Activated T-helper 1 cell treated with anti-CD3 and anti-CD28 coated beads, Interleukin-12 subunit alpha, Interleukin-12 subunit beta, Interleukin-2, Interleukin-4 antibody, amounts not matched to agents 30 ng/mL and 10 ng/mL and 1 ng/mL, durations not matched to agents 14 hours and 24 hours and 36 hours (primary cell): ENCODE results near the gene FYB1. TPM values are rescaled to one million over a fixed set of nuclear protein-coding genes. Genes with fewer than 3 reads are reported as not detected.

ENCODE experiments used
- DNase-seq: peaks from one replicate; pipeline ENCODE4 v3.0.0; 2021; ENCODE audit warnings: low spot score
- H3K27ac Mint-ChIP-seq: one replicate; pipeline ENCODE4 v1.8.0; 2021; ENCODE audit warnings: mild to moderate bottlenecking, mixed read lengths
- H3K27me3 Mint-ChIP-seq: one replicate; pipeline ENCODE4 v1.8.0; 2022; ENCODE audit warnings: mild to moderate bottlenecking, moderate library complexity, mixed read lengths; ENCODE audit not compliant: insufficient read depth
- H3K36me3 Mint-ChIP-seq: one replicate; pipeline ENCODE4 v1.8.0; 2021; ENCODE audit warnings: low read depth, mixed read lengths
- H3K4me1 Mint-ChIP-seq: one replicate; pipeline ENCODE4 v1.8.0; 2021; ENCODE audit warnings: low read depth, mixed read lengths
- H3K4me3 Mint-ChIP-seq: one replicate; pipeline ENCODE4 v1.8.0; 2021; ENCODE audit warnings: mild to moderate bottlenecking, moderate library complexity, mixed read lengths
- H3K9me3 Mint-ChIP-seq: one replicate; pipeline ENCODE4 v1.8.0; 2021; ENCODE audit warnings: mixed read lengths
- intact Hi-C: fragments of 100-400 bp; cut with micrococcal nuclease; formaldehyde crosslinking; loops from one replicate; pipeline ENCODE4 v1.15.1; 2024
- total RNA-seq: library from RNA; stranded (reverse); gene quantifications from 2 replicates; pipeline ENCODE4 v1.2.3, GENCODE V29; 2022

Gene FYB1
- total RNA-seq, 1 donor from 2014 or later: 100 TPM

DNA sequence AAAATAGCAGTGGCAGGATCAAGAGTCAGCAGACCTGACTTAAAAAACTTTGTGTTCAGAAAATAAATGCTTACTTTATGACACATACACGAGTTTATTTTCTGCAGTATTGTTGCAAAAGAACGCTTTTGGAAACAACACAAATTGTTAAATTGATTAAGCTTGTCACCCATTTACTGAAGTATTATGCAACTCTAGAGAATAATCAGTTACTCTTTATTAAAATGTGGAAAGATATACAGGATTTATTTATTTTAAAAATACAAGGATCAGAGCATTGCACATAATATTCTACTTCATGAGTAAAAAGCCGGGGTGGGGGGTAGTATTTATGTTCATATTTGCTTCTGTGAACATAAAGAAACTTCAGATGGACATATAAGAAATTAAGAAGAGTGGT lies 20.0 kb downstream of the FYB1 start:
- peaks cover 22% of the 10 kb centered on the region for H3K36me3 Mint-ChIP-seq
- H3K4me1 Mint-ChIP-seq: peaks cover 62% of the 10 kb centered on the region
- no peak for DNase-seq
- intact Hi-C loops: loop anchor here (5.0 kb wide), 2 partner anchors 127 to 1478 kb away; partner anchors contain the start of genes PTGER4 and RICTOR
- peak overlapping the region; percentile 88 for H3K27ac Mint-ChIP-seq
- peak overlapping the region; percentile 89 for H3K4me3 Mint-ChIP-seq
- no peaks in the 10 kb centered on the region for H3K9me3 Mint-ChIP-seq
- H3K27me3 Mint-ChIP-seq: no peaks in the 10 kb centered on the region

DNA sequence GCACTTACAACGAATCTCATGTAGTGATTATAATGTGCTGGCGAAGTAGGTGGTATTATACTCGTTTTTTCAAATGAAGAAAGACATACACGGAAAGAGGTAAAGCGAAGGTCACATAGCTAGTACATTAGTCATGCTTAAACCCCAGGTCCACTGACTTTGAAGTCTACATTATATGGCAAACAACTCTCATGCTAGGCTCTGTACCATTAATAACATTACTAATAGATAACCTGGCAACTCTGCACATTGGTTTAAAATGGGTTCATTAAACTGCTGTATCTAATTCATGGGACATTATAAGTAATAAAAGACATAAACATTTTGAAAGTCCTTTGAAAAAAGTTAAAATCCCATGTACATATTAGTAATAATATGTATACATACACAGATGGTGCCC lies 21.2 kb downstream of the FYB1 start:
- Mint-ChIP-seq H3K27me3 (no peaks in the 10 kb centered on the region), H3K27ac (peak overlapping the region; percentile 69), H3K9me3 (no peaks in the 10 kb centered on the region), H3K4me3 (peak overlapping the region; percentile 82), H3K36me3 (peaks cover 24% of the 10 kb centered on the region), H3K4me1 (peaks cover 62% of the 10 kb centered on the region)
- intact Hi-C loops: loop anchor here (5.0 kb wide), 2 partner anchors 126 to 1479 kb away; partner anchors contain the start of genes PTGER4 and RICTOR
- no peak for DNase-seq

DNA sequence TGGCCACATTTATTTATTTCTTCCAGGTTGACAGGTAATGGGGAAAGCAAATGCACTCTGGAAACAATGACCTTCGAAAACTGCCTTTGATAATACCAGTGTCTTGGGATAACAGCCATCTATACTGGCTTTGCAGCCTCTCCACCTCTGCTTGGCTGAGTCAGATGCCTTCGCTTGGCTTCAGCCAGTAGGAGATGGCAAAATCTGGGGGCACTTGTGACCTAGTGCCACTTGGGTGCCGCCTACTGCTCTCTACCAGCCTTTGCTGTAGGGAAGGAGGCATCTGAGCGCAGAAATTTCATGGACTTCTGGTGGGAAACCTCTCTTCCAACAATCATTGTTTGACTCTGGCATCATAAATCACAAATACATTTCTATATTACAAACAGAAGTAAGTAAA lies 21.8 kb downstream of the FYB1 start:
- Mint-ChIP-seq H3K27me3 (no peaks in the 10 kb centered on the region), H3K4me3 (peak overlapping the region; percentile 73), H3K27ac (peak overlapping the region; percentile 45), H3K9me3 (no peaks in the 10 kb centered on the region), H3K36me3 (peaks cover 24% of the 10 kb centered on the region), H3K4me1 (peaks cover 64% of the 10 kb centered on the region)
- DNase-seq: no peak
- intact Hi-C loops: loop anchor here (2.0 to 5.0 kb wide), 3 partner anchors 13 to 1480 kb away; partner anchors contain the start of genes PTGER4 and RICTOR

DNA sequence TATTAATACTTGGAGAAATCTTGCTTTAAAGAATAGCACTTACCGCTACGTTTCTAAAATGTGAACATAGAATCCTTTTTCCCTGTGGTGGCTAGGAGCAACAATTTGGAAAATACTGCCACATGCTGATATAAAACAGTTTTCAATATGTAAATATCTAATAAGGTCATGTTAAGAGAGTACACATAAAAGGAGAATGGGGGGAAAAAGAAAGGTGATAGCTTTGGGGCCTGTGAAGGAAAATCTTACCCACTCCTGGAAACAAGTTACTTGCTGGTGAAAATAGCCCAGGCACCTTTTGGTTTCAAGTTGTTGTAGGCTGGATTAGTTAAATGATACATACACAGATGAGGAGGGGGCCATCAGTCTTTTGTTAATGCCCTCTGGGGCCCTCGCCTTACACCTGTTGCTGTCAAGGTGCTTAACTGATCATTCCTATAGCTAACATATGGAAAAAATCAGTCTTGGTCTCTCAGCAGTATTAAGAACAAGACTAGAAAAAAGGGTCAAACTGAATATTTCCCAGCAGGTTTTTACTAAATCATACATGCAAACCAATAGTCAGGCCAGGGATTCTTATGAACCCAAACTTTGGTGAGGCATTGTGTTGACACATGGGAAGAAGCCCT lies 24.1 kb downstream of the FYB1 start:
- intact Hi-C loops: loop anchor here (1.0 to 5.0 kb wide), 3 partner anchors 8 to 1482 kb away; partner anchors contain the start of genes PTGER4 and RICTOR
- Mint-ChIP-seq H3K4me3 (peak overlapping the region; percentile 83), H3K9me3 (no peaks in the 10 kb centered on the region), H3K27me3 (no peaks in the 10 kb centered on the region), H3K27ac (peak overlapping the region; percentile 90), H3K36me3 (peaks cover 20% of the 10 kb centered on the region), H3K4me1 (peaks cover 80% of the 10 kb centered on the region)
- DNase-seq: no peak

DNA sequence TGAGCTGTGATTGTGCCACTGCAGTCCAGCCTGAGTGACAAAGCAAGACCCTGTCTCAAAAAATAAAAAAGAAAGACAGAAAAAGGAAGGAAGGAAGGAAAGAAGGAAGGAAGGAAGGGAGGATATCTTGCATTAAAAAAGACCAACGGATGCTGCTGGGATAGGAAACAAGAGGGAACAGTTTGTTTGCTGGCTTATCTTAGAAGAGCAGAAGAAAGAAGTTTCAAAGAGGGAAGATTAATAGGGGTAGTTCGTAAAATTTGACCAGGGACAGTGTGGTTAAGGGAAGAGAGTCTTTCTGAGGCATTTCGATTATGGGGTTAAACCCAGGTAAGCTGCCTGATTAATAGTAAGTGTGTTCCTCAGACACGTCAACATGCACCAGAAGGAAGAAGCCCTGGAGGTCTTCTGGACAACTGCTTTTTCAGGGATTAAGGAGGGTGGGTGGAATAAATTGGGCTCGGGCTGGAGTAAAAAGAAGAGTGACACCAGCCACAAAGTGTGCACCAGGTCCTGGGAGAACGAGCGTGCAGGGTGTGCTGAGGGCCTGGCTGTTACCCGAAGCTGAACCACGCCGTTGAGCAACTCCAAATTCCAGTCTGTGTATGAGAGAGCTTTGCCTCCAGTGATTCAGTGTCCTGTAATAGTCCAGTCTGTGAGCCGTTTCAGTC lies 24.8 kb downstream of the FYB1 start:
- peaks cover 17% of the 10 kb centered on the region for H3K36me3 Mint-ChIP-seq
- H3K4me1 Mint-ChIP-seq: peaks cover 87% of the 10 kb centered on the region
- H3K9me3 Mint-ChIP-seq: no peaks in the 10 kb centered on the region
- no peak for DNase-seq
- no peaks in the 10 kb centered on the region for H3K27me3 Mint-ChIP-seq
- peak overlapping the region; percentile 83 for H3K4me3 Mint-ChIP-seq
- intact Hi-C loops: loop anchor here (1.0 to 5.0 kb wide), 3 partner anchors 9 to 1483 kb away; partner anchors contain the start of genes PTGER4 and RICTOR
- peak overlapping the region; percentile 90 for H3K27ac Mint-ChIP-seq

DNA sequence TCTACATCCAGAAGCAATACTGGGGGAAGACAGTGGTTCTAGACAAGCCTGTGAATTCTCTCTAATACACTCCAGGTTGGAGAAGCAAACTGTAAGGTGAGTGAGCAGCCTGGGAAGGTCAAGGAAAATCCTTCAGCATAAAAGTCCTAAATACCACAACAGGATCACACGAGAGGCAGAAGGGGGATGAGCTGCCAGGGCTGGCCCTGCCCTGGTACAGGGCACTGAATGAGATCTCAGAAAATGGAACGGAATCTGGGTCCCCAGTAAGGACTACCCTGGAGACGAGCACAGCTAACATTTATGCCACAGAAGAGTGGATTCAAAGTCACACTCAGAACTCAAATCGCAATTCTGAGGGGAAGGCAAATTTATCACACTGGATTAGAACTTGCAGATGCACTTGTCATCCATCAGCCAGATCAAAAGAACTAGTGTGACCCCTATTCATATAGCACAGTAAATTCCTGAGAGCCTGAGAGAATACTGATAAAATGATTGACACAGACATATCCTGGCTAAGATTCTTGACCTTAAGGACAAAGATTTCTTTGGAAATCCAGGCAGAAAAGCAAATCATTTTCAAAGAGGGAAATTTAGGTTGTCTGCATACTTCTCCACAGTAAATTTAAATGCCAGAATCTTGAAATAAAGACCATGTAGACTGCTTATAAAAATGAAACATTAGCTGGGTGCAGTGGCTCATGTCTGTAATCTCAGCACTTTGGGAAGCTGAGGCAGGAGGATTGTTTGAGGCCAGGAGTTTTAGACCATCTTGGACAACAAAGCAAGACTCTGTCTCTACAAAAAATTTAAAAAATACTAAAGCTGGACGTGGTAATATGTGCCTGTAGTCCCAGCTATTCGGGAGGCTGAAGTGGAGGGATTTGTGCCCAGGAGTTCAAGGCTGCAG lies 25.6 kb downstream of the FYB1 start:
- DNase-seq: no peak
- H3K4me3 Mint-ChIP-seq: peak overlapping the region; percentile 83
- H3K4me1 Mint-ChIP-seq: peaks cover 95% of the 10 kb centered on the region
- intact Hi-C loops: no loop called here
- H3K36me3 Mint-ChIP-seq: peaks cover 19% of the 10 kb centered on the region
- H3K27me3 Mint-ChIP-seq: no peaks in the 10 kb centered on the region
- H3K27ac Mint-ChIP-seq: peak overlapping the region; percentile 90
- H3K9me3 Mint-ChIP-seq: no peaks in the 10 kb centered on the region

DNA sequence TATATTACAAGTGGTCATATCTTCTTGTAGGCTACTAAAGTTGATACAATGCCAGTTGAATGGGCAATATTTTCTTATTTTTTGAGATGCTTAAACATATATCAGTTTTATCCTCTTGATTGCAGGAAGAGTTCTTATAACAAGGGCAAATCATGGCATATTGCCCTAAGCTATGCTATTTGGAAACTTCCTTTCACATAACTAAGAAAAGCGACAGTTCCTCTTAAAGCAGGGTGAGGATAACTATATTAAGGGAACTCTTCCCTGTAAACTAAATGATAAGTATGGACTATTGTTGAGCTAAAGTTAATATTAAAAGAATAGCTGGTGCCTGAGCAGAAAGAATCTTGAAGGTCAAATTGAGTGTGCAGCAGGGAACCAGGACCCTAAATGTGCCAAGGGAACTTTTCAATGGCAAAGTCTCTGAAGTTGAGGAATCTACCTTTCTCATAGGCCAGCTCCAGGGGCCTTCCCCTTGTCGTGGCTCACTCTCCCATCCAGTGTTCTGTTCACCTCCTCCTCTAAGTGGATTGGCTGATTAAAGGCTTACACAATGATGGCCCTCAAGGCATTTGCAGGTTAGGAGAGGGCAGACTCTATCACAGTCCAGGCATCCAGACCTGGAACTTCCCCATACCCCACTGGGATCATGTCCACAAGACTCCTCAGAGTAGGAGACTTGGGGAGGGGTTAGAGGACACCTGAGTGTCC lies 26.8 kb downstream of the FYB1 start:
- peaks cover 97% of the 10 kb centered on the region for H3K4me1 Mint-ChIP-seq
- H3K4me3 Mint-ChIP-seq: peak overlapping the region; percentile 83
- no peaks in the 10 kb centered on the region for H3K27me3 Mint-ChIP-seq
- H3K36me3 Mint-ChIP-seq: peaks cover 19% of the 10 kb centered on the region
- H3K27ac Mint-ChIP-seq: peak overlapping the region; percentile 90
- intact Hi-C loops: no loop called here
- no peak for DNase-seq
- H3K9me3 Mint-ChIP-seq: no peaks in the 10 kb centered on the region

DNA sequence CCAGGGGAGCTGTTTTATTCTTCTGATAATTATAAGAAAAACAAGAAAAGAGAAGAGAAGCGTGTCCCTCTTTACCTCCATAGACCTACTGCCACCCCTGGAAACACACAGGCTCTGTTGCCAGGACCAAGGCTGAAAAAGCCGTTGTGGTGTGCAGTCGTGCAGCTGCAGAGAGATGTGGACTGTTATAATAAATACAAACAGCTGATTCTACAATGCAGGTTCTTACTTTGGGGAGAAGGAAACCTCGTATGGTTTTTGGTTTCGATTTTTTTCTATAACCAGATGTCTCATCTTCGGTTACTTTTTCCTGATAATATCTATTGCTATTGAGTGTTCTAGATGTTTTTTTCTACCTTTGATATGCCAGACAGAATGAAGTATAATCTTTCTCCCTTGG lies 28.1 kb downstream of the FYB1 start:
- peaks cover 13% of the 10 kb centered on the region for H3K36me3 Mint-ChIP-seq
- H3K9me3 Mint-ChIP-seq: no peaks in the 10 kb centered on the region
- H3K4me3 Mint-ChIP-seq: peak overlapping the region; percentile 70
- DNase-seq: no peak
- no peaks in the 10 kb centered on the region for H3K27me3 Mint-ChIP-seq
- intact Hi-C loops: loop anchor here (1.0 kb wide), 1 partner anchor 9 kb away; no protein-coding TSS in a partner anchor
- peaks cover 97% of the 10 kb centered on the region for H3K4me1 Mint-ChIP-seq
- peak overlapping the region; percentile 97 for H3K27ac Mint-ChIP-seq

DNA sequence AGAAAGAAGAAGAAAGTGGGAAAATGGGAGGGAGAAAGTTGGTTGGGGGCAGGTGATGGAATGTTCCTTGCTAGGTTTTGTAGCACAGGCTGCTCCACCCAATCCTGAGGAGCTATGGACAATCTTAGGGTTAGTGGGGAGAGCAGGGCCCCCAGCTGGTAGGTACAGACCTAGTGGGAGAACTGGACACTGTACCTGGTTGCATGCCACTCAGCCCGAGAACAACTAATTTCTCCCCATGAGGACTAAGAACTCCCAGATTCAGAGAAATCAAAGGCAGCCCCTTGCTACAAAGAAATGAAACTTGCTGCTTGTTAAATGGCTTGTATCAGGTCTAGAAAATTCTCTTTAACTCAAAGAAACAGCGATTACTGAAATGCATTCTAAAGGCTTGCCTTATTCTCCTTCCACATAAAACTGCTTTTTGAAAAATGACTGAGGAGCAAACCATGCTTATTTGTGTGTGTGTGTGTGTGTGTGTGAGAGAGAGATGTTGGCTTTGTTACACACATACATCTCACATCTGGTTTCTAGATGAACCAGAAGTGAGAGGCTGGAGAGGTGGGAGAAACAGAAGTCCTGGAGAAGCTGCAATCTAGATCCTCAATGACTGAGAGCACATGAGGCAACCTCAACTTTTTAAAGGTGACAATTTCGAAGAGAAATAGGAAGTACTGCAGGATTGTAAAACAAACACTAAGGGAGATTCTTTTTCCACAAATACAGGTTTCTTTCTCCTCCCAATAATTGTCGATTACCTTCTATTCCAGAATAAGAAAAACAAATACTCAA lies 28.9 kb downstream of the FYB1 start:
- no peaks in the 10 kb centered on the region for H3K9me3 Mint-ChIP-seq
- H3K36me3 Mint-ChIP-seq: peaks cover 14% of the 10 kb centered on the region
- intact Hi-C loops: loop anchor here (1.0 kb wide), 1 partner anchor 10 kb away; no protein-coding TSS in a partner anchor

DNA sequence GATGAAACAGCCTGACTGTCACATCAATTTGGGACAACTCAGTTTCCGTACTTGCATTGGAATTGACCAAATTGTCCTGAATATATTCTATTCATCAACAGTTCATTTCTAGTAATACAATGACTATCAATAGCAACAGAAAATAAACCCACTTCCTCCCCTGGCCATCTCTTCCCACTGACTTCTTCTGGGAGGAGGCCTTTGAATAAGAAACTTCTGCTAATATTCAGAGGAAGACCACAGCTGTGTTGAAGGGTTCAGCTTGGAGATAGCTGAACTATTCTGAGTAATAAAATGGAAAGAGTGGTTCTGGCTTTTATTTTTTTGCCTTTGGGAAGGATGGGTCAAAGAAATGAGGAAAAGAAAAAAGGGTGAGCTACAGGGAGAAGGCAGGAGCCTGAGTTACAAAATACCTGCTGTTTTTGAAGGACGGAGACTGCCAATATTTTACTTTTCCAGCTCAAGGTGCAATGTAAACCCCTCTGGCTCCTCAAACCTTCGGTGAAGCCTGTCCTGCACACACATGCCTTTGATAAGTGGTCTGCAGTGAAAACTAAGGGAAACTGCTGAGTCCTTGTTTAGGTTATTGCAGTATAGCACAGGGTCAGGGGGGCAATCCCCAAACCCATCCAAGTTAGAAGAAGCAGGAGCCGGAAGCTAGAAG lies 29.9 kb downstream of the FYB1 start:
- H3K27me3 Mint-ChIP-seq: no peaks in the 10 kb centered on the region
- intact Hi-C loops: no loop called here
- H3K27ac Mint-ChIP-seq: peak overlapping the region; percentile 97
- peak overlapping the region; percentile 70 for H3K4me3 Mint-ChIP-seq
- peaks cover 100% of the 10 kb centered on the region for H3K4me1 Mint-ChIP-seq
- H3K36me3 Mint-ChIP-seq: peaks cover 7% of the 10 kb centered on the region
- no peak for DNase-seq
- no peaks in the 10 kb centered on the region for H3K9me3 Mint-ChIP-seq

More for the DNA sequence above, 28.9 kb downstream of the FYB1 start:
- no peak for DNase-seq
- H3K27ac Mint-ChIP-seq: peak overlapping the region; percentile 97
- peak overlapping the region; percentile 70 for H3K4me3 Mint-ChIP-seq
- H3K27me3 Mint-ChIP-seq: no peaks in the 10 kb centered on the region
- peaks cover 100% of the 10 kb centered on the region for H3K4me1 Mint-ChIP-seq
